AG04450 (cell line): ENCODE measurements around the gene PDZD7. TPM values are rescaled to one million over a fixed set of nuclear protein-coding genes. Genes with fewer than 3 reads are reported as not detected.

Experiments
- CTCF ChIA-PET: fragments of 300-600, 350-600 bp; formaldehyde crosslinking; extraction: SDS; loops from one replicate; lab custom pipeline; 2022; ENCODE audit warnings: antibody characterized with exemption, inconsistent platforms; lab: Charles Lee
- POLR2A ChIA-PET: fragments of 350-600 bp; formaldehyde crosslinking; extraction: SDS; loops from one replicate; lab custom pipeline; 2021; ENCODE audit warnings: antibody characterized with exemption, inconsistent platforms; lab: Yijun Ruan, JAX
- DNase-seq: peaks from one replicate; pipeline ENCODE4 v3.0.0-alpha.2; 2011; ENCODE audit warnings: low read depth, low spot score
- H3K27ac ChIP-seq: one replicate; pipeline ENCODE4 v1.5.1; 2012; ENCODE audit warnings: low read depth, low read length, control low read depth
- H3K27me3 ChIP-seq: one replicate; pipeline ENCODE4 v1.6.0; 2012; ENCODE audit warnings: low read length; ENCODE audit not compliant: control insufficient read depth, insufficient read depth
- H3K4me3 ChIP-seq: 2 replicates; pipeline ENCODE4 v1.5.1; 2011; ENCODE audit warnings: mild to moderate bottlenecking, low read depth, low read length, control low read depth
- H3K9me3 ChIP-seq: 2 replicates; pipeline ENCODE4 v1.5.1; 2012; ENCODE audit warnings: low read length; ENCODE audit not compliant: control insufficient read depth, insufficient read depth
- CTCF ChIP-seq: IDR thresholded peaks from 2 replicates; pipeline ENCODE4 v1.5.1; 2011; ENCODE audit warnings: low read depth, low read length, control low read depth, inconsistent platforms
- polyA plus RNA-seq: library from polyadenylated mRNA; depleted of rRNA; stranded (reverse); fragments of >200 nt; gene quantifications from 2 replicates; pipeline ENCODE4 v1.2.3, GENCODE V29; 2011

PDZD7 gene
- polyA plus RNA-seq, 1 experiment: 0.27 TPM

DNA sequence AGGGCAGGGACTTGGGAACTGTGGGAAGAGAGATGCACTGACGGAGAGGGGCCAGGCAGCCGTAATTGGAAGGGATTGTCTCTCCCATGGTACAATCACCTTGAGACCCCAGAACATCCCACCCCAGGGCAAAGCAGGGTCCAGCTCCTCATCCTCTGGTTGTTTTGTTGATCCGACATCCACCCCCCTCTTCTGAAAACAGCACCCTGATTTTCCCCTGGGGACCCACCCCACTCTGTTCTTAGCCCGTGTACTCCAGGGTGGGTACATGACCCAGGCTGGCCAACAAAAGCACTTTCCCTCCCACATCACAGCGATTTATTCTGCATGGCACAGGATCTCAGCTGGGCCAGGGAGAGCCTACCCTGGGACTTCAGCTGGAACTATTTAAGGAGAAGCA is 14.1 kb downstream of the PDZD7 start:
- Histone ChIP-seq H3K9me3 (no peaks in the 10 kb centered on the region), H3K27ac (no peak overlapping the region), H3K27me3 (no peaks in the 10 kb centered on the region), H3K4me3 (no peak overlapping the region)
- CTCF ChIA-PET: interaction anchor here (1.5 to 6.6 kb wide), 7 partner anchors 10 to 125 kb away, joined by 7 to 271 read pairs (median 27); partner anchors contain the start of genes KAZALD1 and LZTS2
- no peak for DNase-seq
- TF ChIP-seq CTCF: no peak
- POLR2A ChIA-PET: no interaction called here

DNA sequence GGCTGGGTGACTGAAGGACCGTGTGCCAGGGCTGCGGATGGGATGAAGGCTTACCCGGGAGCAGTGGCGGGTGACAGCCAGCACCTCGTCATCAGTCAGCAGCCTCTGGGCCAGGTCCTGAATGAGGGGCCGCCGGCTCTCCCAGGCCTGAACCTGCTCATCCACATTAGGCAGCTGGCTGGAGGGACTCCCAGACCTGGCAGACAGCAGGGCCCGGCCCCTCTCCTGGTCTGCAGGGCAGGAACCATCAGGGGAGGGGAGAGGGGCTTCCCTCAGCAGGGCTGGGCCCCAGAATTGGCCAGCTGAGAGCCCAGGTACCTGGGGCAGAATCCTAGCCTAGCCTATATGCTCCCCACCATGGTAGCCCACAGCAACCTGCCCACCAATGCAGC is 15.4 kb downstream of the PDZD7 start:
- Histone ChIP-seq H3K4me3 (no peak overlapping the region), H3K27ac (peak overlapping the region; percentile 52), H3K9me3 (no peaks in the 10 kb centered on the region), H3K27me3 (no peaks in the 10 kb centered on the region)
- ChIA-PET POLR2A (interaction anchor here (2.2 kb wide), 1 partner anchor 17 kb away, joined by 9 read pairs; no protein-coding TSS in a partner anchor), CTCF (interaction anchor here (1.0 to 6.6 kb wide), 11 partner anchors 9 to 137 kb away, joined by 3 to 271 read pairs (median 14); partner anchors contain the start of genes LZTS2, PDZD7 and SFXN3)
- TF ChIP-seq CTCF: no peak
- no peak for DNase-seq

DNA sequence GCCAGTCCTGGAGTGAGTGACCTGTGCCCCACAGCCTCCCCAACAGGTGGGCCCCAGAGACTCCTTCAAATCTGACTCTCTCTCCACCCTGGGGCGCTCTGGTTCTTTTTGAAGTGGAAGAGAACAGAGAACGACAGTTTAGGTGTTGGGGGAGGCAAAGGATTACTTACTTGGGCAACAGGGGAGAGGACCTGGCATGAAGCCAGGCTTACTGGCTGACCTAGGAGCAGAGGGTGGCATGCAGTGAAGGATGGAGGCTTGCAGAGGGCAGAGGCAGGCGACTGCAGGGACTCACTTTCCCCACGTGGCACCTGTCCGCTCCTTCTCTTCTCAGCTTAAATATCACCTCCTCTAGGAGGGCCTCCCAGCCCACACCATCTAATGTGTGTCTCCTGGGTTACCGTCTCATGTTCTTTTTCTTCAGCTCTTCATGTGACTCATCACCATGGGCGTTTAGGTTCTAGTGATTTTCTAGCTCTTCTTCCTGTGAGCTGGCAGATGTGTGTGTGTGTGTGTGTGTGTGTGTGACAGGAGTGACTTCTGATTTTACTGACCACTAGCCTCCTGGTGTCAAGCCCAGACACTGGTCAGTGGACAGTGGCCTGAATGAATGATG is 15.9 kb downstream of the PDZD7 start:
- no peak for TF ChIP-seq CTCF
- peak; percentile 83 for DNase-seq
- Histone ChIP-seq H3K9me3 (no peaks in the 10 kb centered on the region), H3K4me3 (no peak overlapping the region), H3K27me3 (no peaks in the 10 kb centered on the region), H3K27ac (peak overlapping the region; percentile 52)
- POLR2A ChIA-PET: interaction anchor here (0.9 to 2.2 kb wide), 3 partner anchors 14 to 17 kb away, joined by 3 to 9 read pairs (median 4); partner anchors contain the start of gene LZTS2
- CTCF ChIA-PET: interaction anchor here (0.6 to 6.6 kb wide), 29 partner anchors 8 to 581 kb away, joined by 3 to 271 read pairs (median 6); partner anchors contain the start of genes KAZALD1, LZTS2, MRPL43 and PDZD7

GRCh38 chr10:101014230-101014884 is 16.6 kb downstream of the PDZD7 start:
- Histone ChIP-seq H3K4me3 (no peak overlapping the region), H3K27ac (peak overlapping the region; percentile 39), H3K9me3 (no peaks in the 10 kb centered on the region), H3K27me3 (no peaks in the 10 kb centered on the region)
- peak; percentile 97 for TF ChIP-seq CTCF
- ChIA-PET CTCF (interaction anchor here (0.6 to 6.6 kb wide), 33 partner anchors 9 to 580 kb away, joined by 3 to 271 read pairs (median 5); partner anchors contain the start of genes KAZALD1, LZTS2, MRPL43 and PDZD7), POLR2A (interaction anchor here (0.6 to 2.2 kb wide), 5 partner anchors 13 to 125 kb away, joined by 3 to 9 read pairs (median 4); partner anchors contain the start of gene LZTS2)
- no peak for DNase-seq
